GM12891 (cell line): ENCODE measurements around the gene IST1.

Experiments
- POLR2A ChIP-seq: IDR thresholded peaks from 2 replicates; pipeline ENCODE4 v1.6.1; 2011; ENCODE audit warnings: low read depth, low read length, control low read depth
- POLR2AphosphoS5 ChIP-seq: IDR thresholded peaks from 2 replicates; pipeline ENCODE4 v1.6.1; 2011; ENCODE audit warnings: low read depth, low read length, control low read depth
- SPI1 ChIP-seq: IDR thresholded peaks from 2 replicates; pipeline ENCODE4 v1.6.1; 2011; ENCODE audit warnings: low read depth, low read length, control low read depth
- TAF1 ChIP-seq: IDR thresholded peaks from 2 replicates; pipeline ENCODE4 v1.6.1; 2011; ENCODE audit warnings: low read depth, low read length, control low read depth

DNA sequence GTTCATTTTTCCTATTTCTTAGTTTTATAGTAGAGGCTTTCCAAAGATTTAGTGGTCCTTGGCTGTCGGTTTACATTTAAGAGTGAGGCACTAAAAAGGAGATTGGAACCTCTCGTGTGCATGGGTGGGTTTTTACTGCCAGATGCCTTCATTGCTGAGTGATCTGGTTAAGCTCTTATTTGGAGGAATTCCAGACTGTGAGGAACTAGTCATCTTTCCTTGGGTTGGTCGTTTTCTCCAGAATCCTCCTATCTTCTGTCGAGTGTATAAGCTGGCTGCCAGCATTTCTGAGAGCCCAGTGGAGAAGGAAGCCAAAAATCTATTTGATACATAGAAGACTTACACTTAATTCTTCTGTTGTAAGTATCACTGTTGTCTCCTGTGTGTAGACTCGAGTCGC lies 22.6 kb downstream of the IST1 start:
- TF ChIP-seq POLR2AphosphoS5 (no peak), POLR2A (no peak), TAF1 (no peak), SPI1 (no peak)
